Endodermal cell (in vitro differentiated cells): Measurements from ENCODE around the gene LONRF2. TPM values are rescaled to one million over a fixed set of nuclear protein-coding genes. Genes with fewer than 3 reads are reported as not detected.

Source experiments
- DNase-seq: peaks from one replicate; pipeline ENCODE4 v3.0.0-alpha.2; 2017
- H3K27ac ChIP-seq: 2 replicates; pipeline ENCODE4 v1.5.1; 2013; ENCODE audit warnings: mild to moderate bottlenecking, low read depth, low read length, moderate library complexity
- H3K27me3 ChIP-seq: 2 replicates; pipeline ENCODE4 v1.6.1; 2013; ENCODE audit warnings: mild to moderate bottlenecking, low read length, moderate library complexity; ENCODE audit not compliant: insufficient read depth, control insufficient read depth, poor library complexity, severe bottlenecking
- H3K36me3 ChIP-seq: 2 replicates; pipeline ENCODE4 v1.7.0; 2013; ENCODE audit warnings: mild to moderate bottlenecking, low read length, moderate library complexity; ENCODE audit not compliant: control insufficient read depth, insufficient read depth
- H3K4me1 ChIP-seq: one replicate; pipeline ENCODE4 v1.7.0; 2013; ENCODE audit warnings: low read length; ENCODE audit not compliant: control insufficient read depth, insufficient read depth
- H3K4me3 ChIP-seq: 2 replicates; pipeline ENCODE4 v1.5.1; 2013; ENCODE audit warnings: mild to moderate bottlenecking, low read length, moderate library complexity
- H3K9ac ChIP-seq: 2 replicates; pipeline ENCODE4 v1.6.1; 2013; ENCODE audit warnings: mild to moderate bottlenecking, low read length, moderate library complexity; ENCODE audit not compliant: poor library complexity, severe bottlenecking; ENCODE audit errors: extremely low read depth
- H3K9me3 ChIP-seq: 2 replicates; pipeline ENCODE4 v1.6.1; 2013; ENCODE audit warnings: mild to moderate bottlenecking, low read length, moderate library complexity; ENCODE audit not compliant: control insufficient read depth
- H3K27ac Mint-ChIP-seq: 2 replicates; pipeline ENCODE4 v1.8.0; 2020; ENCODE audit warnings: mixed read lengths
- H3K27me3 Mint-ChIP-seq: 2 replicates; pipeline ENCODE4 v1.8.0; 2021; ENCODE audit warnings: mild to moderate bottlenecking, mixed read lengths; ENCODE audit not compliant: insufficient read depth
- H3K36me3 Mint-ChIP-seq: 2 replicates; pipeline ENCODE4 v1.8.0; 2020; ENCODE audit warnings: low read depth, mixed read lengths
- H3K4me1 Mint-ChIP-seq: 2 replicates; pipeline ENCODE4 v1.8.0; 2020; ENCODE audit warnings: mixed read lengths
- H3K4me3 Mint-ChIP-seq: 2 replicates; pipeline ENCODE4 v1.8.0; 2020; ENCODE audit warnings: mild to moderate bottlenecking, moderate library complexity, mixed read lengths
- H3K9me3 Mint-ChIP-seq: 2 replicates; pipeline ENCODE4 v1.8.0; 2020; ENCODE audit warnings: mild to moderate bottlenecking, mixed read lengths
- WGBS, 2 experiments: methylation state at CpG; one replicate each; pipeline versions ENCODE4 v1.1.5 to v1.1.7; 2013; ENCODE audit warnings: missing lambda C conversion rate in 2 of 2, mixed read lengths in 1 of 2; ENCODE audit not compliant: insufficient coverage in 1 of 2, insufficient read length in 1 of 2; 5-methylcytosine and 5-hydroxymethylcytosine counted together
- total RNA-seq, 2 donors: library from RNA; stranded (reverse); fragmentation: NEBNext Ultra II Directional in 1 of 2; extraction: Animal tissue kit (Norgen Biotek cat#: 25700) in 1 of 2; gene quantifications; 2 replicates in 1 of 2; 3 replicates in 1 of 2; pipeline ENCODE4 v1.2.1, GENCODE V29; 2021
- TF ChIP-seq, protein P1 (sequence below): fragments of 200-600 bp; sonication (generic); conservative IDR thresholded peaks from 2 replicates; pipeline ENCODE4 v1.5.0; 2021; ENCODE audit warnings: antibody characterized with exemption, mild to moderate bottlenecking

LONRF2 gene
- total RNA-seq, 2 donors from 2014 or later, result 0.40 to 0.71 TPM

DNA sequence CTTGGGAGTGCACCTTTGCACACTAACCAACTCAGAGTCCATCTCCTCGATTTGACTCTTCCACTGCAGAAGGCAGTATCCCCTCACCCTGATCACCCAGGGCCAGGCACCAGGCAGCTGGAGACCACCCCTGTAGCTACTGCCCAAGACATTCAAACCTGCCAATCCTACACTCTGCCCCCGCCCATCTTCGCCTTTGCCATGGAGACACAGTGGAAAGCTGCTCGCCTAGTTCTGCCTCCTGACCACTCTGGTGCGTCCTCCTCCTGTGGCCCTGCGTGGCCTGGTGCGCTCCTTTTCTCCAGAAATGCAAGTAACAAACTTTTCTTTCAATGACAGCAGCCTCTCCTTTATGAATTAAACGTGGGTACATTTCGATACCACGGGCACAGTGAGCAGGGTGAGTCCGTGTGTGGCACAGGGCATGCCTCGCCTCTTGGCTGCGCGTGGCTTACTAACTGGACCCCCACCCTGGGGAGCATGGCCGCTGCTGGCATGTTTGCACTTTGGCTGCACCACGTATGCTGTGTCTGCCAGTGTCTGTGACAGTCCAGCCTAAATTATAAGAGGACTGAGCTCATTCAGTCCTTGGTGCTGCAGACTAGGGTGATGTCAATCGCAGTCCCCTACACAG, 47.6 kb downstream of the LONRF2 start:
- H3K9me3 Mint-ChIP-seq, result peaks cover 5% of the 10 kb centered on the region
- peak; percentile 34 for DNase-seq
- no peak overlapping the region for H3K4me3 Mint-ChIP-seq
- Histone ChIP-seq H3K36me3 (no peaks in the 10 kb centered on the region), H3K27me3 (no peaks in the 10 kb centered on the region), H3K9ac (no peak overlapping the region), H3K9me3 (no peaks in the 10 kb centered on the region), H3K4me3 (no peak overlapping the region), H3K4me1 (no peaks in the 10 kb centered on the region), H3K27ac (no peak overlapping the region)
- H3K27ac Mint-ChIP-seq, result no peak overlapping the region
- TF ChIP-seq, protein P1, sequence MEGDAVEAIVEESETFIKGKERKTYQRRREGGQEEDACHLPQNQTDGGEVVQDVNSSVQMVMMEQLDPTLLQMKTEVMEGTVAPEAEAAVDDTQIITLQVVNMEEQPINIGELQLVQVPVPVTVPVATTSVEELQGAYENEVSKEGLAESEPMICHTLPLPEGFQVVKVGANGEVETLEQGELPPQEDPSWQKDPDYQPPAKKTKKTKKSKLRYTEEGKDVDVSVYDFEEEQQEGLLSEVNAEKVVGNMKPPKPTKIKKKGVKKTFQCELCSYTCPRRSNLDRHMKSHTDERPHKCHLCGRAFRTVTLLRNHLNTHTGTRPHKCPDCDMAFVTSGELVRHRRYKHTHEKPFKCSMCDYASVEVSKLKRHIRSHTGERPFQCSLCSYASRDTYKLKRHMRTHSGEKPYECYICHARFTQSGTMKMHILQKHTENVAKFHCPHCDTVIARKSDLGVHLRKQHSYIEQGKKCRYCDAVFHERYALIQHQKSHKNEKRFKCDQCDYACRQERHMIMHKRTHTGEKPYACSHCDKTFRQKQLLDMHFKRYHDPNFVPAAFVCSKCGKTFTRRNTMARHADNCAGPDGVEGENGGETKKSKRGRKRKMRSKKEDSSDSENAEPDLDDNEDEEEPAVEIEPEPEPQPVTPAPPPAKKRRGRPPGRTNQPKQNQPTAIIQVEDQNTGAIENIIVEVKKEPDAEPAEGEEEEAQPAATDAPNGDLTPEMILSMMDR, result no peak
- WGBS, 2 experiments, result 88 to 92% methylated on average over 10 to 17 of the region's 17 CpGs
- H3K4me1 Mint-ChIP-seq, result no peaks in the 10 kb centered on the region
- H3K27me3 Mint-ChIP-seq, result no peaks in the 10 kb centered on the region
- H3K36me3 Mint-ChIP-seq, result no peaks in the 10 kb centered on the region

- H3K27me3 Mint-ChIP-seq, result no peaks in the 10 kb centered on the region
- TF ChIP-seq, protein P1, result no peak
- no peaks in the 10 kb centered on the region for H3K4me1 Mint-ChIP-seq
- WGBS, 2 experiments, result 79 to 85% methylated on average over 3 to 6 of the region's 6 CpGs
- H3K9me3 Mint-ChIP-seq, result peaks cover 5% of the 10 kb centered on the region
- peak; percentile 48 for DNase-seq
- no peak overlapping the region for H3K4me3 Mint-ChIP-seq
- no peak overlapping the region for H3K27ac Mint-ChIP-seq
- Histone ChIP-seq H3K27ac (no peak overlapping the region), H3K36me3 (no peaks in the 10 kb centered on the region), H3K4me3 (no peak overlapping the region), H3K27me3 (no peaks in the 10 kb centered on the region), H3K4me1 (no peaks in the 10 kb centered on the region), H3K9ac (no peak overlapping the region), H3K9me3 (no peaks in the 10 kb centered on the region)
- H3K36me3 Mint-ChIP-seq, result no peaks in the 10 kb centered on the region
Observed at GRCh38 chr2:100274076-100274475, 48.2 kb downstream of the LONRF2 start.

DNA sequence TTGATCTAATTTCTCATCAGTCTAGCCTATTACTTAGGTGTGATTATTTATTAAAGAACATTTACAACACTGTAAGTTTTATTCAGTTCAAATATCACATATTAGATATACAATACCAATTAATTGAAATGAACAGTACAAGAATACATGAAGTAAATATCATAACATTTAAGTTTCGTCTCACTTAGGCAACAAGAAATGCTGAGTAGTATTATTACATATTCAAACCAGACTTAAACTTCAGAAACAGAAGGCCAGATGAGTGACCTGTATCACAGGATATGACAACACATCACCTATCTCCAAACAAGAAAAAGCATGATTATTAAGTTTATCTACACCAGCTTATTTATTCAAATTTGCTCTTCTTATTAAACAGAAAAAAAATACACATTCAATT, 48.9 kb downstream of the LONRF2 start:
- WGBS, 2 experiments, result 100% methylated on average over 1 of the region's 1 CpG; no CpG with 5 or more reads in 1 of the 2 experiments
- no peaks in the 10 kb centered on the region for H3K27me3 Mint-ChIP-seq

More for the DNA sequence above, 48.9 kb downstream of the LONRF2 start:
- no peaks in the 10 kb centered on the region for H3K27me3 ChIP-seq
- TF ChIP-seq, protein P1, result no peak
- Mint-ChIP-seq H3K4me1 (no peaks in the 10 kb centered on the region), H3K36me3 (no peaks in the 10 kb centered on the region), H3K4me3 (no peak overlapping the region), H3K27ac (no peak overlapping the region), H3K9me3 (peaks cover 5% of the 10 kb centered on the region)
- H3K27ac ChIP-seq, result no peak overlapping the region
- no peak overlapping the region for H3K4me3 ChIP-seq
- H3K9ac ChIP-seq, result no peak overlapping the region
- no peaks in the 10 kb centered on the region for H3K4me1 ChIP-seq
- no peaks in the 10 kb centered on the region for H3K36me3 ChIP-seq
- no peak for DNase-seq
- H3K9me3 ChIP-seq, result no peaks in the 10 kb centered on the region
